Neural progenitor cell (in vitro differentiated cells): Measurements from ENCODE around the gene MEGF8. TPM values are rescaled to one million over a fixed set of nuclear protein-coding genes. Genes with fewer than 3 reads are reported as not detected.

Experiments
- DNase-seq: peaks from one replicate; pipeline ENCODE4 v3.0.0-alpha.2; 2016; ENCODE audit warnings: low spot score
- H2AFZ ChIP-seq: fragments of 200-600 bp; sonication (generic); replicated peaks from 2 replicates; pipeline ENCODE4 v1.6.1; 2016; ENCODE audit warnings: antibody characterized with exemption
- H3F3A ChIP-seq: fragments of 200-600 bp; sonication (generic); 2 replicates; pipeline ENCODE4 v1.6.1; 2016; ENCODE audit warnings: antibody characterized with exemption, low read depth
- H3K27ac ChIP-seq: fragments of 200-600 bp; sonication (generic); 2 replicates; pipeline ENCODE4 v1.5.1; 2016; ENCODE audit warnings: mild to moderate bottlenecking
- H3K27me3 ChIP-seq: fragments of 200-600 bp; sonication (generic); 2 replicates; pipeline ENCODE4 v1.6.1; 2016; ENCODE audit warnings: mild to moderate bottlenecking, moderate library complexity
- H3K36me3 ChIP-seq: fragments of 200-600 bp; sonication (generic); 2 replicates; pipeline ENCODE4 v1.5.1; 2016
- H3K4me1 ChIP-seq: fragments of 200-600 bp; sonication (generic); 2 replicates; pipeline ENCODE4 v1.6.1; 2016; ENCODE audit warnings: mixed run types
- H3K4me2 ChIP-seq: fragments of 200-600 bp; sonication (generic); 2 replicates; pipeline ENCODE4 v1.6.1; 2016
- H3K4me3 ChIP-seq: fragments of 200-600 bp; sonication (generic); 2 replicates; pipeline ENCODE4 v1.5.1; 2016
- H3K79me2 ChIP-seq: fragments of 200-600 bp; sonication (generic); 2 replicates; pipeline ENCODE4 v1.6.1; 2016; ENCODE audit warnings: low read depth
- H3K9ac ChIP-seq: fragments of 200-600 bp; sonication (generic); 2 replicates; pipeline ENCODE4 v1.6.1; 2016
- H3K9me3 ChIP-seq: fragments of 200-600 bp; sonication (generic); 2 replicates; pipeline ENCODE4 v1.5.1; 2016; ENCODE audit warnings: low read depth
- H4K20me1 ChIP-seq: fragments of 200-600 bp; sonication (generic); 2 replicates; pipeline ENCODE4 v1.6.1; 2016; ENCODE audit warnings: low read depth
- H3K27ac Mint-ChIP-seq: 3 replicates; pipeline ENCODE4 v1.8.0; 2021; ENCODE audit warnings: mixed read lengths
- H3K27me3 Mint-ChIP-seq: 2 replicates; pipeline ENCODE4 v1.8.0; 2022; ENCODE audit warnings: low read depth, mild to moderate bottlenecking, inconsistent platforms, moderate library complexity, mixed read lengths; ENCODE audit not compliant: insufficient read depth
- H3K36me3 Mint-ChIP-seq: 3 replicates; pipeline ENCODE4 v1.8.0; 2021; ENCODE audit warnings: mixed read lengths
- H3K4me1 Mint-ChIP-seq: 3 replicates; pipeline ENCODE4 v1.8.0; 2021; ENCODE audit warnings: mixed read lengths
- H3K4me3 Mint-ChIP-seq: 3 replicates; pipeline ENCODE4 v1.8.0; 2021; ENCODE audit warnings: mild to moderate bottlenecking, moderate library complexity, mixed read lengths
- H3K9me3 Mint-ChIP-seq: 3 replicates; pipeline ENCODE4 v1.8.0; 2020; ENCODE audit warnings: mixed read lengths
- EZH2 ChIP-seq: fragments of 200-600 bp; sonication (generic); IDR thresholded peaks from 2 replicates; pipeline ENCODE4 v1.6.1; 2017; ENCODE audit warnings: antibody characterized with exemption, mild to moderate bottlenecking, moderate library complexity
- EZH2phosphoT487 ChIP-seq: fragments of 200-600 bp; sonication (generic); IDR thresholded peaks from 2 replicates; pipeline ENCODE4 v1.6.1; 2017; ENCODE audit warnings: antibody characterized with exemption
- total RNA-seq: library from RNA; depleted of rRNA; stranded (reverse); fragments of >200 nt; gene quantifications from 2 replicates; pipeline ENCODE4 v1.2.3, GENCODE V29; 2015; ENCODE audit warnings: low replicate concordance
- TF ChIP-seq, protein P1 (sequence below): fragments of 200-600 bp; sonication (generic); IDR thresholded peaks from 2 replicates; pipeline ENCODE4 v1.5.1; 2017; ENCODE audit warnings: antibody characterized with exemption, mild to moderate bottlenecking

The MEGF8 gene
- total RNA-seq, 1 donor from 2014 or later, result 7.3 TPM

DNA sequence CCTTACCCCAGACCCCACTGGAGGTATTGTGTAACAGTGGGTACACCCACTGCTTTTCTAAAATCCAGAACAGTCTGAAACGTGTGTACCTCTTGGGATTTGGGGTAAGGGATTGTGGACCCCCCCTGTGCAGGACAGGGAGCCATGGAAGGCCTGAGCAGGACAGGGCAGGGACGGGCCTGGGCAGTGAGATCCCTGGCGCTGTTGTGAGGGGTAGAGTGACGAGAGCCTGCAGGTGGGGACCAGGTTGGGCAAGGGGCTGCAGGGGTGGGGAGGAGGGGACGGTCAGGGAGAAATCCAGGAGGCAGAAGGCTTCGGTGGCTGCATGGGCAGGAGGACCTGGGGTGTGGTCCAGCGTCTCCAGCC is 36.1 kb downstream of the MEGF8 start:
- H3K36me3 ChIP-seq, result no peaks in the 10 kb centered on the region
- H3K9me3 ChIP-seq, result no peaks in the 10 kb centered on the region
- H2AFZ ChIP-seq, result no peak overlapping the region
- H3K36me3 Mint-ChIP-seq, result peaks cover 28% of the 10 kb centered on the region
- DNase-seq, result no peak
- H4K20me1 ChIP-seq, result no peaks in the 10 kb centered on the region
- no peak overlapping the region for H3K27ac ChIP-seq
- H3F3A ChIP-seq, result no peaks in the 10 kb centered on the region
- no peak overlapping the region for H3K9ac ChIP-seq
- no peak overlapping the region for H3K27ac Mint-ChIP-seq
- TF ChIP-seq EZH2phosphoT487 (no peak), EZH2 (no peak)
- TF ChIP-seq, protein P1, sequence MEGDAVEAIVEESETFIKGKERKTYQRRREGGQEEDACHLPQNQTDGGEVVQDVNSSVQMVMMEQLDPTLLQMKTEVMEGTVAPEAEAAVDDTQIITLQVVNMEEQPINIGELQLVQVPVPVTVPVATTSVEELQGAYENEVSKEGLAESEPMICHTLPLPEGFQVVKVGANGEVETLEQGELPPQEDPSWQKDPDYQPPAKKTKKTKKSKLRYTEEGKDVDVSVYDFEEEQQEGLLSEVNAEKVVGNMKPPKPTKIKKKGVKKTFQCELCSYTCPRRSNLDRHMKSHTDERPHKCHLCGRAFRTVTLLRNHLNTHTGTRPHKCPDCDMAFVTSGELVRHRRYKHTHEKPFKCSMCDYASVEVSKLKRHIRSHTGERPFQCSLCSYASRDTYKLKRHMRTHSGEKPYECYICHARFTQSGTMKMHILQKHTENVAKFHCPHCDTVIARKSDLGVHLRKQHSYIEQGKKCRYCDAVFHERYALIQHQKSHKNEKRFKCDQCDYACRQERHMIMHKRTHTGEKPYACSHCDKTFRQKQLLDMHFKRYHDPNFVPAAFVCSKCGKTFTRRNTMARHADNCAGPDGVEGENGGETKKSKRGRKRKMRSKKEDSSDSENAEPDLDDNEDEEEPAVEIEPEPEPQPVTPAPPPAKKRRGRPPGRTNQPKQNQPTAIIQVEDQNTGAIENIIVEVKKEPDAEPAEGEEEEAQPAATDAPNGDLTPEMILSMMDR, result no peak
- no peak overlapping the region for H3K4me2 ChIP-seq
- no peak overlapping the region for H3K4me3 ChIP-seq
- peaks cover 10% of the 10 kb centered on the region for H3K4me1 Mint-ChIP-seq
- no peaks in the 10 kb centered on the region for H3K27me3 ChIP-seq
- H3K4me3 Mint-ChIP-seq, result no peak overlapping the region
- peaks cover 7% of the 10 kb centered on the region for H3K27me3 Mint-ChIP-seq
- peaks cover 4% of the 10 kb centered on the region for H3K9me3 Mint-ChIP-seq
- H3K79me2 ChIP-seq, result no peaks in the 10 kb centered on the region
- H3K4me1 ChIP-seq, result peaks cover 4% of the 10 kb centered on the region

DNA sequence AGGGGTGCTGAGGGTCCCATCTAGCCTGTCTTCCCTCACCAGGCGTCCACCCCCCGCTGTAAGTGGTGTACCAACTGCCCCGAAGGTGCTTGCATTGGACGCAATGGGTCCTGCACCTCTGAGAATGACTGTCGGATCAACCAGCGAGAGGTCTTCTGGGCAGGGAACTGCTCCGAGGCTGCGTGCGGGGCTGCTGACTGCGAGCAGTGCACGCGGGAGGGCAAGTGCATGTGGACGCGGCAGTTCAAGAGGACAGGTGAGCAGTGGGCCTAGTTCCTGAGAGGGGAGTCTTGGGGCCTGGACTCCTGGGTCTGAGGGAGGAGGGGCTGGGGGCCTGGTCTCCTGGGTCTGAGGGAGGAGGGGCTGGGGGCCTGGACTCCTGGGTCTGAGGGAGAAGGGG is 36.9 kb downstream of the MEGF8 start:
- peaks cover 14% of the 10 kb centered on the region for H3K4me1 Mint-ChIP-seq
- peaks cover 10% of the 10 kb centered on the region for H3K27me3 Mint-ChIP-seq
- H3F3A ChIP-seq, result no peaks in the 10 kb centered on the region
- peaks cover 31% of the 10 kb centered on the region for H3K36me3 Mint-ChIP-seq
- H3K9me3 ChIP-seq, result no peaks in the 10 kb centered on the region
- peaks cover 4% of the 10 kb centered on the region for H3K9me3 Mint-ChIP-seq
- no peak for DNase-seq
- no peak overlapping the region for H3K4me3 ChIP-seq
- no peaks in the 10 kb centered on the region for H3K36me3 ChIP-seq
- no peaks in the 10 kb centered on the region for H3K79me2 ChIP-seq
- no peak overlapping the region for H3K4me3 Mint-ChIP-seq
- no peak overlapping the region for H3K9ac ChIP-seq
- no peak overlapping the region for H3K27ac ChIP-seq
- H3K27me3 ChIP-seq, result no peaks in the 10 kb centered on the region
- no peak overlapping the region for H2AFZ ChIP-seq
- H3K4me2 ChIP-seq, result no peak overlapping the region
- H4K20me1 ChIP-seq, result no peaks in the 10 kb centered on the region
- TF ChIP-seq, protein P1, result no peak
- peaks cover 4% of the 10 kb centered on the region for H3K4me1 ChIP-seq
- peak overlapping the region; percentile 63 for H3K27ac Mint-ChIP-seq

DNA sequence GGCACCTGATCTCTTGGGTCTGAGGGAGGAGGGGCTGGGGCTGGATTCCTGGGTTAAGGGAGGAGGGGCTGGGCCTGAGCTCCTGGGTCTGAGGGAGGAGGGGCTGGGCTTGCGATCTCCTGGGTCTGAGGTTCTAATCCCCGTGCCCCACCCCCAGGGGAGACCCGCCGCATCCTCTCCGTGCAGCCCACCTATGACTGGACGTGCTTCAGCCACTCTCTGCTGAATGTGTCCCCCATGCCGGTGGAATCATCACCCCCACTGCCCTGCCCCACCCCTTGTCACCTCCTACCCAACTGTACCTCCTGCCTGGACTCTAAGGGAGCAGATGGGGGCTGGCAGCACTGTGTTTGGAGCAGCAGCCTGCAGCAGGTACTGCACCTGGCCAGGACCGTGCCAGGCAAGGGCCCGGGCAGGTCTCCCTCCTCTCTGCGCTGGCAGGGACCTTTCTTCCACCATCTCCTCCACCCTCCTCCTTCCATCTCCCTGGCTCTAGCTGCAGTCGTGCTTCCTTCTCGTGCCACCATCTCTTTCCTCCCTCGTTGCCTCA is 37.5 kb downstream of the MEGF8 start:
- Mint-ChIP-seq H3K4me1 (peaks cover 14% of the 10 kb centered on the region), H3K27ac (no peak overlapping the region), H3K36me3 (peaks cover 32% of the 10 kb centered on the region), H3K27me3 (peaks cover 12% of the 10 kb centered on the region), H3K9me3 (peaks cover 4% of the 10 kb centered on the region), H3K4me3 (no peak overlapping the region)
- Histone ChIP-seq H4K20me1 (no peaks in the 10 kb centered on the region), H3F3A (no peaks in the 10 kb centered on the region), H3K27me3 (no peaks in the 10 kb centered on the region), H3K9me3 (no peaks in the 10 kb centered on the region), H3K36me3 (no peaks in the 10 kb centered on the region), H3K79me2 (no peaks in the 10 kb centered on the region), H3K27ac (no peak overlapping the region), H3K4me3 (no peak overlapping the region), H3K9ac (no peak overlapping the region), H2AFZ (no peak overlapping the region), H3K4me2 (no peak overlapping the region), H3K4me1 (peaks cover 4% of the 10 kb centered on the region)
- peak; percentile 14 for DNase-seq
- no peak for TF ChIP-seq EZH2
- TF ChIP-seq, protein P1, result no peak
